Hematopoietic multipotent progenitor cell treated with erythropoietin and hydrocortisone succinate and interleukin-3 and kit ligand, for 6 days (in vitro differentiated cells): ENCODE measurements around the gene ELAVL2.

ENCODE experiments used
- DNase-seq: peaks from one replicate; pipeline ENCODE4 v3.0.0-alpha.2; 2015

Gene ELAVL2

GRCh38 chr9:23717505-23717904 lies 108.5 kb downstream of the ELAVL2 start:
- DNase-seq, result no peak

GRCh38 chr9:23707249-23707648 lies 118.8 kb downstream of the ELAVL2 start:
- DNase-seq, result no peak

GRCh38 chr9:23702311-23702922 lies 123.6 kb downstream of the ELAVL2 start:
- DNase-seq, result no peak

- DNase-seq, result no peak
Observed at GRCh38 chr9:23701291-23701690, 124.7 kb downstream of the ELAVL2 start.

GRCh38 chr9:23700359-23700758 lies 125.7 kb downstream of the ELAVL2 start:
- DNase-seq, result no peak

- DNase-seq, result no peak
Observed at GRCh38 chr9:23698161-23698560, 127.9 kb downstream of the ELAVL2 start.

GRCh38 chr9:23695572-23695971 lies 130.5 kb downstream of the ELAVL2 start:
- DNase-seq, result no peak

- no peak for DNase-seq
Observed at GRCh38 chr9:23693374-23693773, 132.7 kb downstream of the ELAVL2 start.

- no peak for DNase-seq
Observed at GRCh38 chr9:23686896-23687295, 139.1 kb downstream of the ELAVL2 start.

- no peak for DNase-seq
Observed at GRCh38 chr9:23686257-23686656, 139.8 kb downstream of the ELAVL2 start.

GRCh38 chr9:23683611-23684061 lies 142.4 kb downstream of the ELAVL2 start:
- no peak for DNase-seq

GRCh38 chr9:23682891-23683431 lies 143.1 kb downstream of the ELAVL2 start:
- DNase-seq, result no peak

- DNase-seq, result no peak
Observed at GRCh38 chr9:23682352-23682751, 143.7 kb downstream of the ELAVL2 start.

GRCh38 chr9:23677446-23677845 lies 148.6 kb downstream of the ELAVL2 start:
- no peak for DNase-seq

GRCh38 chr9:23674016-23674585 lies 151.9 kb downstream of the ELAVL2 start:
- no peak for DNase-seq

- no peak for DNase-seq
Observed at GRCh38 chr9:23672151-23672550, 153.9 kb downstream of the ELAVL2 start.

GRCh38 chr9:23669776-23670175 lies 156.3 kb downstream of the ELAVL2 start:
- no peak for DNase-seq

GRCh38 chr9:23665635-23666034 lies 160.4 kb downstream of the ELAVL2 start:
- DNase-seq, result no peak

- DNase-seq, result no peak
Observed at GRCh38 chr9:23665051-23665450, 161.0 kb downstream of the ELAVL2 start.

GRCh38 chr9:23663946-23664345 lies 162.1 kb downstream of the ELAVL2 start:
- no peak for DNase-seq

- no peak for DNase-seq
Observed at GRCh38 chr9:23663536-23663935, 162.5 kb downstream of the ELAVL2 start.

- no peak for DNase-seq
Observed at GRCh38 chr9:23663125-23663524, 162.9 kb downstream of the ELAVL2 start.

- DNase-seq, result no peak
Observed at GRCh38 chr9:23662320-23662719, 163.7 kb downstream of the ELAVL2 start.

- DNase-seq, result no peak
Observed at GRCh38 chr9:23659346-23660006, 166.6 kb downstream of the ELAVL2 start.
